Measurements from ENCODE around the gene KSR2. TPM values are rescaled to one million over a fixed set of nuclear protein-coding genes. Genes with fewer than 3 reads are reported as not detected.

KSR2 gene
- total RNA-seq, 1 experiment from 2014 or later: 1.3 TPM

DNA sequence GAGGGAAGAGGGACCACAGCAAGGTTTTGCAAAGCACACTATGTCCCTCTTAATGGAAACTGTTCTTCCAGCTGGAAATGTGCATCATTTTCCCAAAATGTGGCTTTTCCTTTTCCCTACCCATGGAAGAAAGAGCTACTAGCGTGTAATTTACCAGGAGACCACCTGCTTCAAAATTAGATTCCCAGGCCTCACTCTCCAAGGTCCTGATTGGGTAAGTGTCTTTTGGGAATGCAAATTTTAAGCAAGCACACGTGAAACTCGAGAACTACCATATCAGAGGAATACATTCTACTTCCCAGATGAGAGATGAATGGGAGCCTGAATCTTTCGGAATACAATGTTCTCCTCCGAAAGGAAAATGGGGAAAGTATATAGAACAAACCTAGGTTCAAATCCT lies 405.8 kb downstream of the KSR2 start:
- Histone ChIP-seq H3K18ac (ENCODE audit: insufficient read length, low read depth, low read length) (no peak overlapping the region), H2AK5ac (ENCODE audit: insufficient read length, low read length) (no peak overlapping the region), H2AFZ (ENCODE audit: low read length) (no peak overlapping the region), H3K14ac (ENCODE audit: insufficient read depth, low read length) (no peak overlapping the region), H2BK20ac (ENCODE audit: low read depth, low read length, poor library complexity, severe bottlenecking) (no peak overlapping the region), H2BK120ac (ENCODE audit: low read depth, low read length, poor library complexity, severe bottlenecking) (no peak overlapping the region), H3K4ac (ENCODE audit: low read depth, low read length) (no peak overlapping the region), H2BK15ac (ENCODE audit: low read depth, low read length) (no peak overlapping the region), H3T11ph (ENCODE audit: low read length) (no peak overlapping the region), H2BK5ac (ENCODE audit: insufficient read length, low read length) (no peak overlapping the region), H4K91ac (ENCODE audit: insufficient read length, low read depth, low read length) (no peak overlapping the region), H3K4me2 (ENCODE audit: insufficient read depth, insufficient read length, low read length) (no peak overlapping the region), H4K20me1 (ENCODE audit: control insufficient read depth, insufficient read depth, insufficient read length) (no peaks in the 10 kb centered on the region), H3K9ac (ENCODE audit: extremely low read depth, insufficient read length, low read length) (no peak overlapping the region), H3K27ac (ENCODE audit: insufficient read length, low read depth, low read length) (no peak overlapping the region), H2BK12ac (ENCODE audit: insufficient read length, low read depth, low read length) (no peak overlapping the region), H3K23me2 (ENCODE audit: insufficient read length, low read depth, low read length, poor library complexity, severe bottlenecking) (no peaks in the 10 kb centered on the region), H4K5ac (ENCODE audit: insufficient read length, low read depth, low read length) (no peak overlapping the region), H3K4me1 (ENCODE audit: insufficient read depth, low read length) (no peaks in the 10 kb centered on the region), H4K8ac (replicated peaks; ENCODE audit: insufficient read length, low read depth, low read length) (no peak overlapping the region), H3K79me2 (ENCODE audit: insufficient read depth, low read length) (no peaks in the 10 kb centered on the region), H3K79me1 (ENCODE audit: insufficient read depth, low read depth, low read length, poor library complexity, severe bottlenecking) (no peaks in the 10 kb centered on the region), H3K9me3 (ENCODE audit: control insufficient read depth, low read depth, low read length) (no peaks in the 10 kb centered on the region), H3K27me3 (ENCODE audit: insufficient read depth, low read length) (no peaks in the 10 kb centered on the region; the same call in 1 of the 2 replicates), H3K23ac (ENCODE audit: insufficient read length, low read depth, low read length) (no peak overlapping the region), H3K56ac (ENCODE audit: insufficient read length, low read depth, low read length) (no peak overlapping the region)
- Mint-ChIP-seq H3K27me3 (ENCODE audit: low read depth) (no peaks in the 10 kb centered on the region; the same call in 1 of the 2 replicates), H3K36me3 (ENCODE audit: insufficient read depth in 1 of 3, low read depth in 3 of 3) (no peaks in the 10 kb centered on the region), H3K9me3 (no peaks in the 10 kb centered on the region), H3K27ac (no peak overlapping the region), H3K4me3 (no peak overlapping the region), H3K4me1 (peaks cover 11 to 26% of the 10 kb centered on the region in 2 experiments)
- TF ChIP-seq, protein P1, sequence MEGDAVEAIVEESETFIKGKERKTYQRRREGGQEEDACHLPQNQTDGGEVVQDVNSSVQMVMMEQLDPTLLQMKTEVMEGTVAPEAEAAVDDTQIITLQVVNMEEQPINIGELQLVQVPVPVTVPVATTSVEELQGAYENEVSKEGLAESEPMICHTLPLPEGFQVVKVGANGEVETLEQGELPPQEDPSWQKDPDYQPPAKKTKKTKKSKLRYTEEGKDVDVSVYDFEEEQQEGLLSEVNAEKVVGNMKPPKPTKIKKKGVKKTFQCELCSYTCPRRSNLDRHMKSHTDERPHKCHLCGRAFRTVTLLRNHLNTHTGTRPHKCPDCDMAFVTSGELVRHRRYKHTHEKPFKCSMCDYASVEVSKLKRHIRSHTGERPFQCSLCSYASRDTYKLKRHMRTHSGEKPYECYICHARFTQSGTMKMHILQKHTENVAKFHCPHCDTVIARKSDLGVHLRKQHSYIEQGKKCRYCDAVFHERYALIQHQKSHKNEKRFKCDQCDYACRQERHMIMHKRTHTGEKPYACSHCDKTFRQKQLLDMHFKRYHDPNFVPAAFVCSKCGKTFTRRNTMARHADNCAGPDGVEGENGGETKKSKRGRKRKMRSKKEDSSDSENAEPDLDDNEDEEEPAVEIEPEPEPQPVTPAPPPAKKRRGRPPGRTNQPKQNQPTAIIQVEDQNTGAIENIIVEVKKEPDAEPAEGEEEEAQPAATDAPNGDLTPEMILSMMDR (conservative IDR thresholded peaks at IDR 0.05): no peak
- whole genome bisulfite sequencing (ENCODE audit: extremely low coverage, insufficient read length, low lambda C conversion rate): no CpG with 5 or more reads among the region's 5 CpGs
- no peak for DNase-seq

Measured in H9 (cell line).